Measurements from ENCODE around the gene CCT3. TPM values are rescaled to one million over a fixed set of nuclear protein-coding genes. Genes with fewer than 3 reads are reported as not detected.
"Not testable (repeated sequence)": the region's sequence is repeated elsewhere in the genome, so short reads cannot be mapped to it uniquely, and the experiment has no call there.

The CCT3 gene
- total and polyA plus RNA-seq, 12 donors = 76.2 to 212 (median 127) TPM

DNA sequence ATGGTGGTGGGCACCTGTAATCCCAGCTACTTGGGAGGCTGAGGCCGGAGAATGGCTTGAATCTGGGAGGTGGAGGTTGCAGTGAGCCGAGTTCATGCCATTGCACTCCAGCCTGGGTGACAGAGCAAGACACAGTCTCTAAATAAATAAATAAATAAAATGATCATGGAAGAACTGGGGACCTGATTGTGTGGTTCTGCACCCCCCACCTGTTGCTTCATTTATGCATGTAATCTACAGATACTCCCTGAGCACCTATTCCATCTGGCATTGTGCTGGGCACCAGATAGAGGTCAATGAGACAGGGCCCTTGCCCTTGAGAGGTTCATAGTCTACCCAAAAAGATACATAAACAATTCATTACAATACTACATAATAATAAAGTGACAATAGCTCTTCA is 19.9 kb upstream of the CCT3 start:
- TF ChIP-seq, protein P1, sequence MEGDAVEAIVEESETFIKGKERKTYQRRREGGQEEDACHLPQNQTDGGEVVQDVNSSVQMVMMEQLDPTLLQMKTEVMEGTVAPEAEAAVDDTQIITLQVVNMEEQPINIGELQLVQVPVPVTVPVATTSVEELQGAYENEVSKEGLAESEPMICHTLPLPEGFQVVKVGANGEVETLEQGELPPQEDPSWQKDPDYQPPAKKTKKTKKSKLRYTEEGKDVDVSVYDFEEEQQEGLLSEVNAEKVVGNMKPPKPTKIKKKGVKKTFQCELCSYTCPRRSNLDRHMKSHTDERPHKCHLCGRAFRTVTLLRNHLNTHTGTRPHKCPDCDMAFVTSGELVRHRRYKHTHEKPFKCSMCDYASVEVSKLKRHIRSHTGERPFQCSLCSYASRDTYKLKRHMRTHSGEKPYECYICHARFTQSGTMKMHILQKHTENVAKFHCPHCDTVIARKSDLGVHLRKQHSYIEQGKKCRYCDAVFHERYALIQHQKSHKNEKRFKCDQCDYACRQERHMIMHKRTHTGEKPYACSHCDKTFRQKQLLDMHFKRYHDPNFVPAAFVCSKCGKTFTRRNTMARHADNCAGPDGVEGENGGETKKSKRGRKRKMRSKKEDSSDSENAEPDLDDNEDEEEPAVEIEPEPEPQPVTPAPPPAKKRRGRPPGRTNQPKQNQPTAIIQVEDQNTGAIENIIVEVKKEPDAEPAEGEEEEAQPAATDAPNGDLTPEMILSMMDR (IDR thresholded peaks at IDR 0.05) = no peak
- WGBS, 2 donors = 95 to 96% methylated on average over 2 of the region's 2 CpGs
- peaks cover 0 to 58% (median 40%) of the 10 kb centered on the region in 7 donors for H3K27me3 ChIP-seq
- no peak overlapping the region for H3K4me3 ChIP-seq
- no peak for ATAC-seq
- intact Hi-C loops (cut with DNase I) = no loop called here
- H3K9me3 ChIP-seq = no peaks in the 10 kb centered on the region
- H3K27ac ChIP-seq = no peak overlapping the region
- no peak for DNase-seq
- no peaks in the 10 kb centered on the region for H3K36me3 ChIP-seq
- peaks cover 0 to 6% (median 0%) of the 10 kb centered on the region in 9 donors for H3K4me1 ChIP-seq

DNA sequence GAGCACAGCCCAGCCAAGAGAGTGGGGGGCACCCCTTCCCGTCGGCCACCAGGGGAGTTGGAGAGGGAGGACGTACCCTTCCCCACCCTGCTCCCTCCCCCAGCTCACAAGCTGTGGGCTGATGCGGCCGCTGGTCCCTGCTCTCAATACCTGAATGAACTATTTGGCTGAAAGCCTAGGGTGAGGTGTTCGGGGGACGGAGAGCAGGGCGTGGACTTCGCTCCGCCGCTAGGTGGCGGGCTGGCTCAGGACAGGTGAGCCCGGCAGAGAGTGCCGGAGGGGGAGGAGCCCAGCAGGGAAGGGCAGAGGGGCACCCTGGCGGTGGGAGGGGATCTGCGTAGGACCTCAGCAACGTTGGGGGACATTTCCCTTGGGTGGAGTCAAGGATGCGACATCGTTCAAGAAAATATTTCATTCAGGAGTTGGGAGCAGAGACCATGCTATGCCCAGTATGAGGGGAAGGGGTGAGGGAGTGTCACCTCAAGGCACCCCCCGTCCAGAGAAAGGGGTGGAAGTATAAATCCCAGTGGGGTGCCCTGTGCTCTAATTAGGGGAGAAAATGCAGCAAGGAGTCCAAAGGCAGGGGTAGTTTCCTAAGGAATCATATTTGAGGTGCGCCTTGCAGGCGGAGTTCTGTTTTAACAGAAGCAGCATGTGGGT is 18.9 kb upstream of the CCT3 start:
- TF ChIP-seq, protein P1 (IDR thresholded peaks at IDR 0.05) = peak; percentile 54 to 89 (median 78)
- DNase-seq (peak in 1 of 2 donors; percentile 47), ATAC-seq (peak in 7 of 8 donors; percentile 52 to 88 (median 82))
- intact Hi-C loops (cut with DNase I) = no loop called here
- peaks cover 0 to 6% (median 0%) of the 10 kb centered on the region in 9 donors for H3K4me1 ChIP-seq
- WGBS, 2 donors = 9% methylated on average over 22 of the region's 22 CpGs
- no peak overlapping the region for H3K27ac ChIP-seq
- no peaks in the 10 kb centered on the region for H3K9me3 ChIP-seq
- H3K36me3 ChIP-seq = no peaks in the 10 kb centered on the region
- H3K4me3 ChIP-seq = no peak overlapping the region
- H3K27me3 ChIP-seq = peaks cover 0 to 56% (median 39%) of the 10 kb centered on the region in 7 donors

DNA sequence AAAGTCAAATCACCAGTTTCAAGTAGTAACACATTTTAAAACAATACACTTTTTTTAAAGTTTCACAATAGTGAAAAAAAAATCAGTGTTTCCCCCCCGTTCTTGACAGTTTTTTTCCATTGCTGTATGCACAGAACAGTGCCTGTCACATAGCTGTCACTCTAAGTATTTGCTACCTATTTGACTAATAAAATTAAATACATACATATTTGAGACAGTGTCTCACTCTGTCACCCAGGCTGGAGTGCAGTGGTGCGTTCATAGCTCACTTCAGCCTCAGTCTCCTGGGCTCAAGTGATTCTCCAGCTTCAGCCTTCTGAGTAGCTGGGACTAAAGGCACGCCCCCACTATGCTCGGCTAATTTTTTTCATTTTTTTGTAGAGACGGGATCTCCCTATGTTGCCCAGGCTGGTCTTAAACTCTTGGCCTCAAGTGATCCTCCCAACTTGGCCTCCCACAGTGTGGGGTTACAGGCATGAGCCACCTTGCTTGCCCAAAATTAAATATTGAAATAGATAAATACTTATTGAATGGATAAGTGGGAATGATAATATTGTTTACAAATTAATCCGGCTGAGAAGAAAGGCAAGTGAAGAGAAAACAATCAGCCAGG is 18.3 kb upstream of the CCT3 start:
- Histone ChIP-seq H3K9me3 (no peaks in the 10 kb centered on the region), H3K36me3 (no peaks in the 10 kb centered on the region), H3K27me3 (peaks cover 0 to 56% (median 41%) of the 10 kb centered on the region in 7 donors), H3K27ac (no peak overlapping the region), H3K4me3 (no peak overlapping the region), H3K4me1 (peaks cover 0 to 6% (median 0%) of the 10 kb centered on the region in 9 donors)
- DNase-seq = no peak
- TF ChIP-seq, protein P1 (IDR thresholded peaks at IDR 0.05) = no peak
- no peak for ATAC-seq
- intact Hi-C loops (cut with DNase I) = no loop called here
- 51 to 57% methylated on average over 6 of the region's 6 CpGs for WGBS, 2 donors

DNA sequence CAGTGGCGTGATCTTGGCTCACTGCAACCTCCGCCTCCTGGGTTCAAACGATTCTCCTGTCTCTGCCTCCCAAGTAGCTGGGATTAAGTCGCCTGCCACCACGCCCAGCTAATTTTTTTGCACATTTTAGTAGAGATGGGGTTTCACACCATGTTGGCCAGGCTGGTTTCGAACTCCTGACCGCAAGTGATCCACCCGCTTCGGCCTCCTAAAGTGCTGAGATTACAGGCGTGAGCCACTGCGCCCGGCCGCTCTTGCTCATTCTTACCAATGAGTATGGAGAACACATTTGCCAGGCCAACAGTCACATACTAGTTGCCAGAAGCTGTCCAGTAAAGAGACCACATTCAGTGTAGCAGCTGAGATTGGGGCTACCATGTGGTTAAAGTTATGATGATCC is 14.4 kb upstream of the CCT3 start:
- H3K9me3 ChIP-seq; H3K27ac ChIP-seq; ATAC-seq; H3K36me3 ChIP-seq; H3K4me1 ChIP-seq; intact Hi-C loops (cut with DNase I); DNase-seq; H3K4me3 ChIP-seq: not testable (repeated sequence)
- peaks cover 0 to 30% (median 27%) of the 10 kb centered on the region in 7 donors for H3K27me3 ChIP-seq
- WGBS, 2 donors = 91 to 94% methylated on average over 13 of the region's 13 CpGs

DNA sequence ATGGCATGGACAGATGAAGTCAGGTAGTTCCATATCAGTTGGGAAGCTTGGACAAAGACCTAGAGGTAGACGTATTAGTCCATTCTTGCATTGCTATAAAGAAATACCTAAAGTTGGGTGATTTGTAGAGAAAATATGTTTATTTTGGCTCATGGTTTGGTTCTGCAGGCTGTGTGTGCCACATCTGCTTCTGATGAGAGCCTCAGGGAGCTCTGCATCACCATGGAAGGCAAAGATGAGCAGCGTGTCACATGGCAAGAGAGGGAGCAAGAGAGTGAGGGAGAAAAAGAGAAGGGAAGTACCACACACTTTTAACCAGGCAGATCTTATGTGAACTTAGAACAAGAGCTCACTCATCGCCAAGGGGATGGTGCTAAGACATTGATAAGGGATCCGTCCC is 9.2 kb upstream of the CCT3 start:
- Histone ChIP-seq H3K4me1 (no peaks in the 10 kb centered on the region), H3K9me3 (no peaks in the 10 kb centered on the region), H3K27ac (no peak overlapping the region), H3K4me3 (no peak overlapping the region), H3K36me3 (no peaks in the 10 kb centered on the region), H3K27me3 (peaks cover 0 to 28% (median 11%) of the 10 kb centered on the region in 7 donors)
- DNase-seq (no peak), ATAC-seq (no peak)
- whole genome bisulfite sequencing, 2 donors = 65 to 75% methylated on average over 4 of the region's 4 CpGs
- intact Hi-C loops (cut with DNase I) = no loop called here
- TF ChIP-seq, protein P1 (IDR thresholded peaks at IDR 0.05) = no peak
